Caco-2 (cell line): ENCODE data around the gene CLEC2L. TPM values are rescaled to one million over a fixed set of nuclear protein-coding genes. Genes with fewer than 3 reads are reported as not detected.
A peak's percentile ranks its signal among the peaks of the same experiment; 100 is the strongest.

Experiments used
- BruUV-seq: library from RNA; stranded (reverse); fragments of 400-500 nt; replicated peaks from 2 replicates; lab custom pipeline; 2021; lab: Mats Ljungman, UMichigan
- CTCF ChIA-PET: fragments of 300-600 bp; sonication (Branson Sonifier 250); formaldehyde crosslinking; loops from one replicate; lab custom pipeline; 2022; ENCODE audit warnings: antibody characterized with exemption; lab: Charles Lee
- POLR2A ChIA-PET: fragments of 300-600 bp; sonication (Branson Sonifier 250); formaldehyde crosslinking; loops from one replicate; lab custom pipeline; 2022; ENCODE audit warnings: antibody characterized with exemption; lab: Charles Lee
- DNase-seq, 2 experiments: peaks; one replicate each; pipeline versions ENCODE4 v3.0.0 to v3.0.0-alpha.2; 2020 to 2022
- H3K27me3 ChIP-seq: replicated peaks from 2 replicates; pipeline ENCODE4 v1.6.0; 2011; ENCODE audit warnings: low read length; ENCODE audit not compliant: control insufficient read depth, insufficient read depth
- H3K36me3 ChIP-seq: 2 replicates; pipeline ENCODE4 v1.5.1; 2011; ENCODE audit warnings: low read length; ENCODE audit not compliant: control insufficient read depth, insufficient read depth
- H3K4me1 ChIP-seq: fragments of 250-450 bp; sonication (Bioruptor Pico); 2 replicates; pipeline ENCODE4 v1.5.1; 2020; ENCODE audit warnings: mild to moderate bottlenecking
- H3K4me3 ChIP-seq: 2 replicates; pipeline ENCODE4 v1.5.1; 2011; ENCODE audit warnings: low read depth, mild to moderate bottlenecking, control low read depth, low read length
- H3K9me3 ChIP-seq: fragments of 250-450 bp; sonication (Bioruptor Pico); 2 replicates; pipeline ENCODE4 v1.5.1; 2020; ENCODE audit warnings: mild to moderate bottlenecking, moderate library complexity
- H3K27ac Mint-ChIP-seq: one replicate; pipeline ENCODE4 v1.8.0; 2022; ENCODE audit warnings: mixed read lengths; ENCODE audit not compliant: unreplicated experiment
- H3K27me3 Mint-ChIP-seq: one replicate; pipeline ENCODE4 v1.8.0; 2022; ENCODE audit warnings: mixed read lengths; ENCODE audit not compliant: insufficient read depth, unreplicated experiment
- H3K36me3 Mint-ChIP-seq: one replicate; pipeline ENCODE4 v1.8.0; 2022; ENCODE audit warnings: mild to moderate bottlenecking, mixed read lengths; ENCODE audit not compliant: insufficient read depth, unreplicated experiment
- H3K4me1 Mint-ChIP-seq: one replicate; pipeline ENCODE4 v1.8.0; 2022; ENCODE audit warnings: low read depth, mixed read lengths; ENCODE audit not compliant: unreplicated experiment
- H3K4me3 Mint-ChIP-seq: one replicate; pipeline ENCODE4 v1.8.0; 2022; ENCODE audit warnings: mild to moderate bottlenecking, moderate library complexity, mixed read lengths; ENCODE audit not compliant: unreplicated experiment
- H3K9me3 Mint-ChIP-seq: one replicate; pipeline ENCODE4 v1.8.0; 2022; ENCODE audit warnings: mixed read lengths; ENCODE audit not compliant: unreplicated experiment
- CTCF ChIP-seq, 2 experiments: fragments of 200-600 bp in 1 of 2; IDR thresholded peaks; 1 replicate in 1 of 2; 2 replicates in 1 of 2; pipeline versions ENCODE4 v1.5.1 to v1.8.0; 2011 to 2022; ENCODE audit warnings: antibody characterized with exemption in 1 of 2, control low read depth in 1 of 2, inconsistent platforms in 1 of 2, low read depth in 1 of 2, low read length in 1 of 2, mild to moderate bottlenecking in 1 of 2, moderate library complexity in 1 of 2; ENCODE audit not compliant: insufficient read depth in 1 of 2, severe bottlenecking in 1 of 2, unreplicated experiment in 1 of 2
- intact Hi-C: fragments of 100-400 bp; cut with micrococcal nuclease; formaldehyde crosslinking; loops from one replicate; pipeline ENCODE4 v1.10.0; 2022; ENCODE audit not compliant: unreplicated experiment
- total RNA-seq: library from RNA; stranded (reverse); gene quantifications from 2 replicates; pipeline ENCODE4 v1.2.3, GENCODE V29; 2022

Gene CLEC2L
- total RNA-seq, 1 experiment from 2014 or later, result not detected

GRCh38 chr7:139586286-139586685, 62.8 kb downstream of the CLEC2L start:
- no peak for TF ChIP-seq CTCF (IDR thresholded peaks at IDR 0.05; ENCODE audit: insufficient read depth in 1 of 2, low read depth in 1 of 2, low read length in 1 of 2, severe bottlenecking in 1 of 2, unreplicated experiment in 1 of 2)
- DNase-seq, result no peak
- no peak overlapping the region for H3K4me3 Mint-ChIP-seq
- BruUV-seq, result no TSS peak
- Histone ChIP-seq H3K36me3 (peaks cover 2% of the 10 kb centered on the region), H3K4me3 (no peak overlapping the region), H3K9me3 (no peaks in the 10 kb centered on the region), H3K27me3 (no peaks in the 10 kb centered on the region), H3K4me1 (no peaks in the 10 kb centered on the region)
- no peaks in the 10 kb centered on the region for H3K4me1 Mint-ChIP-seq
- POLR2A ChIA-PET, result no interaction called here
- no peak overlapping the region for H3K27ac Mint-ChIP-seq
- no peaks in the 10 kb centered on the region for H3K36me3 Mint-ChIP-seq
- intact Hi-C loops, result no loop called here
- no peaks in the 10 kb centered on the region for H3K9me3 Mint-ChIP-seq
- no peaks in the 10 kb centered on the region for H3K27me3 Mint-ChIP-seq
- CTCF ChIA-PET, result no interaction called here

DNA sequence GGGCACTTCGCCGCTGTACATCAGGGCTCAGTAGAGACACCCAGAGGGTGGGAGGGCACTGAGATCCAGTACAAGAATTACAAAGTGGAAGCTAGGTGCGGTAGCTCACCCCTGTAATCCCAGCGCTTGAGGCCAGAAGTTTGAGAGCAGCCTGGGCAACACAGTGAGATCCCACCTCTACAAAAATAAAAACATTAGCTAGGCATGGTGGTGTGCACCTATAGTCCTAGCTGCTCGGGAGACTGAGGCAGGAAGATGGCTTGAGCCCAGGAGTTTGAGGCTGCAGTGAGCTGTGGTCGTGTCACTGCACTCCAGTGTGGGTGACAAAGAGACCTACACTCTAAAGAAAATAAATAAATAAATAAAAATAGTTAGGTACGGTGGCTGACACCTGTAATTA, 64.0 kb downstream of the CLEC2L start:
- Histone ChIP-seq H3K36me3 (peaks cover 2% of the 10 kb centered on the region), H3K4me3 (no peak overlapping the region), H3K4me1 (no peaks in the 10 kb centered on the region), H3K9me3 (no peaks in the 10 kb centered on the region), H3K27me3 (no peaks in the 10 kb centered on the region)
- BruUV-seq, result no TSS peak
- Mint-ChIP-seq H3K27me3 (no peaks in the 10 kb centered on the region), H3K4me1 (no peaks in the 10 kb centered on the region), H3K9me3 (no peaks in the 10 kb centered on the region), H3K4me3 (no peak overlapping the region), H3K36me3 (no peaks in the 10 kb centered on the region), H3K27ac (no peak overlapping the region)
- no peak for TF ChIP-seq CTCF (IDR thresholded peaks at IDR 0.05; ENCODE audit: insufficient read depth in 1 of 2, low read depth in 1 of 2, low read length in 1 of 2, severe bottlenecking in 1 of 2, unreplicated experiment in 1 of 2)
- POLR2A ChIA-PET, result no interaction called here
- CTCF ChIA-PET, result interaction anchor here (0.7 kb wide), 1 partner anchor 51 kb away, joined by 6 read pairs; no protein-coding TSS in a partner anchor
- intact Hi-C loops, result no loop called here
- no peak for DNase-seq

GRCh38 chr7:139588632-139589031, 65.1 kb downstream of the CLEC2L start:
- no peak overlapping the region for H3K4me3 Mint-ChIP-seq
- no peaks in the 10 kb centered on the region for H3K4me1 ChIP-seq
- no peak overlapping the region for H3K27ac Mint-ChIP-seq
- H3K4me3 ChIP-seq, result no peak overlapping the region
- CTCF ChIA-PET, result interaction anchor here (0.6 to 1.4 kb wide), 3 partner anchors 13 to 54 kb away, joined by 3 to 6 read pairs (median 5); no protein-coding TSS in a partner anchor
- no TSS peak for BruUV-seq
- peak in 1 of 2 experiments; percentile 16 for DNase-seq
- no peaks in the 10 kb centered on the region for H3K9me3 ChIP-seq
- no peaks in the 10 kb centered on the region for H3K9me3 Mint-ChIP-seq
- H3K27me3 ChIP-seq, result no peaks in the 10 kb centered on the region
- H3K36me3 Mint-ChIP-seq, result no peaks in the 10 kb centered on the region
- TF ChIP-seq CTCF (IDR thresholded peaks at IDR 0.05; ENCODE audit: insufficient read depth in 1 of 2, low read depth in 1 of 2, low read length in 1 of 2, severe bottlenecking in 1 of 2, unreplicated experiment in 1 of 2), result no peak
- POLR2A ChIA-PET, result no interaction called here
- peaks cover 2% of the 10 kb centered on the region for H3K36me3 ChIP-seq
- no peaks in the 10 kb centered on the region for H3K4me1 Mint-ChIP-seq
- intact Hi-C loops, result no loop called here
- H3K27me3 Mint-ChIP-seq, result no peaks in the 10 kb centered on the region
